ENCODE results near the gene CACNA1C. TPM values are rescaled to one million over a fixed set of nuclear protein-coding genes. Genes with fewer than 3 reads are reported as not detected.

Gene CACNA1C
- total and polyA plus RNA-seq, 10 of the 15 experiments (the other 5 are each of a cell fraction or from before 2014, with no cell fraction given): under 0.01 to 0.15 (median 0.09) TPM; not detected in 5

GRCh38 chr12:2662524-2662923, 609.7 kb downstream of the CACNA1C start:
- no peak for ATAC-seq
- Histone ChIP-seq H3K4me2 (ENCODE audit: control insufficient read depth, insufficient read depth) (no peak overlapping the region), H3K79me2 (ENCODE audit: control insufficient read depth, insufficient read depth, low read length) (no peaks in the 10 kb centered on the region), H3K27ac (ENCODE audit: control insufficient read depth, insufficient read depth) (no peak overlapping the region), H3K9me3 (replicated peaks; ENCODE audit: control insufficient read depth, insufficient read depth, low read length) (no peaks in the 10 kb centered on the region), H3K4me1 (ENCODE audit: control insufficient read depth, insufficient read depth, low read length) (no peaks in the 10 kb centered on the region), H2AFZ (ENCODE audit: control insufficient read depth, low read depth, low read length) (no peak overlapping the region), H3K27me3 (replicated peaks in 1 of 2; ENCODE audit: control insufficient read depth in 2 of 2, insufficient read depth in 2 of 2, low read length in 1 of 2) (no peaks in the 10 kb centered on the region; a peak in 2 of 4 replicates), H3K9ac (ENCODE audit: control insufficient read depth, insufficient read depth, low read length) (no peak overlapping the region), H4K20me1 (ENCODE audit: control insufficient read depth, insufficient read depth) (no peaks in the 10 kb centered on the region), H3K36me3 (ENCODE audit: control insufficient read depth in 2 of 2, insufficient read depth in 2 of 2, low read length in 1 of 2) (no peaks in the 10 kb centered on the region), H3K4me3 (no peak overlapping the region)
- ChIA-PET CTCF (no interaction called here), RAD21 (ENCODE audit: unreplicated experiment) (no interaction called here), POLR2A (no interaction called here), SMC1A (ENCODE audit: uncharacterized antibody, unreplicated experiment) (no interaction called here)
- no peak for FAIRE-seq
- no TSS peak for BruUV-seq (replicated peaks)
- in situ Hi-C loops (cut with MboI): no loop called here
- intact Hi-C loops (cut with micrococcal nuclease; ENCODE audit: unreplicated experiment): no loop called here
- no peak for DNase-seq (ENCODE audit: low read depth, low spot score)
- WGBS (ENCODE audit: insufficient coverage, insufficient replicate concordance, low lambda C conversion rate, missing lambda C conversion rate): 100% methylated on average over 2 of the region's 2 CpGs
- no peak for TF ChIP-seq REST (IDR thresholded peaks at IDR 0.05; ENCODE audit: low read depth, low read length)
- TF ChIP-seq ZNF592 (IDR thresholded peaks at IDR 0.05): no peak
- no peak for TF ChIP-seq BCL11A (IDR thresholded peaks at IDR 0.05; ENCODE audit: low read depth, low read length)
- no peak for TF ChIP-seq SIX5 (IDR thresholded peaks at IDR 0.05; ENCODE audit: low read depth, low read length, severe bottlenecking)
- no peak for TF ChIP-seq ATF2 (IDR thresholded peaks at IDR 0.05; ENCODE audit: low read length)
- no peak for TF ChIP-seq STAT1 (conservative IDR thresholded peaks at IDR 0.05)
- no peak for TF ChIP-seq KDM1A (IDR thresholded peaks at IDR 0.05; ENCODE audit: borderline replicate concordance)
- TF ChIP-seq NFXL1 (IDR thresholded peaks at IDR 0.05; ENCODE audit: borderline replicate concordance): no peak
- TF ChIP-seq EED (IDR thresholded peaks at IDR 0.05; ENCODE audit: low read depth): no peak
- no peak for TF ChIP-seq CBX3 (IDR thresholded peaks at IDR 0.05; ENCODE audit: borderline replicate concordance, low read depth)
- TF ChIP-seq PAX5 (IDR thresholded peaks at IDR 0.05; ENCODE audit: borderline replicate concordance, low read depth, low read length): no peak
- no peak for TF ChIP-seq POLR2A (IDR thresholded peaks at IDR 0.05; ENCODE audit: low read depth, low read length)
- TF ChIP-seq NKRF (conservative IDR thresholded peaks at IDR 0.05): no peak
- TF ChIP-seq CBFB (IDR thresholded peaks at IDR 0.05; ENCODE audit: low read depth): no peak

All from GM12878 (cell line).